ENCODE measurements around the gene XDH.

DNA sequence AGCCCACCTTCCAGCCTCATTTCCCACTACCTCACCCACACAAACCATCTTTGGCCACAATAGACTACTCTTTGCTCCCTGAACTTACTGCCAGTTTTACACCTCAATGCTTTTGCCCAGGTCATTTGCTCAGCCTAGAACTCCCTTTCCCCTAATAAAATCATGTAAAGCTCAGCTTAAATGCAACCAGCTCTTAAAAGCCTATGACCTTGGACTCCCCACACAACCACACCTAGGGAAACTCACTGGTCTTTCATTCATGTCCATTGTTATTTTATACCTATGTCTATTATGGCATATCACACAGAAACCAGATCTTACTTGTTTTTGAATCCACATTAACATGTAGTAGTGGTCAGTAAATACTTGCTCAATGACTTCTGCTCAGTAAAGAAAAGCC lies 14.5 kb upstream of the XDH start:
- no peak for TF ChIP-seq CTCF (IDR thresholded peaks at IDR 0.05)
- no peak for TF ChIP-seq POLR2A (IDR thresholded peaks at IDR 0.05)

All from ovary (tissue), 3 donors.